Heart right ventricle (tissue), 16 donors: ENCODE data around the gene STARD4. TPM values are rescaled to one million over a fixed set of nuclear protein-coding genes. Genes with fewer than 3 reads are reported as not detected.

Experiments used
- ATAC-seq, 8 donors: fragments of 200-7000 bp; cut with Tn5 transposase; one replicate each; pipeline ENCODE4 v1.9.1; 2020; ENCODE audit warnings: mild to moderate bottlenecking in 8 of 8, moderate library complexity in 8 of 8, moderate number of reproducible peaks in 1 of 8
- DNase-seq, 2 donors: peaks; one replicate each; pipeline ENCODE4 v3.0.0-alpha.2; 2020
- H3K27ac ChIP-seq, 10 donors: fragments of 200-600 bp; sonication (generic) in 2 of 10; one replicate each; pipeline versions ENCODE4 v1.5.0 to v1.8.0; 2020 to 2022; ENCODE audit warnings: mild to moderate bottlenecking in 3 of 10
- H3K27me3 ChIP-seq, 7 donors: fragments of 200-600 bp; one replicate each; pipeline ENCODE4 v1.8.0; 2021 to 2022; ENCODE audit warnings: mild to moderate bottlenecking in 2 of 7
- H3K36me3 ChIP-seq, 9 donors: fragments of 200-600 bp; sonication (generic) in 1 of 9; one replicate each; pipeline versions ENCODE4 v1.5.0 to v1.8.0; 2020 to 2022; ENCODE audit warnings: mild to moderate bottlenecking in 2 of 9
- H3K4me1 ChIP-seq, 9 donors: fragments of 200-600 bp; sonication (generic) in 1 of 9; one replicate each; pipeline versions ENCODE4 v1.5.0 to v1.8.0; 2020 to 2022; ENCODE audit warnings: mild to moderate bottlenecking in 4 of 9
- H3K4me3 ChIP-seq, 10 donors: fragments of 200-600 bp; sonication (generic) in 2 of 10; one replicate each; pipeline versions ENCODE4 v1.5.0 to v1.8.0; 2020 to 2022; ENCODE audit warnings: mild to moderate bottlenecking in 7 of 10, moderate library complexity in 2 of 10
- H3K9me3 ChIP-seq, 11 donors: fragments of 200-600 bp in 10 of 11; sonication (generic) in 2 of 11; one replicate each; pipeline versions ENCODE4 v1.5.0 to v1.8.0; 2013 to 2022; ENCODE audit warnings: mild to moderate bottlenecking in 2 of 11, control low read depth in 1 of 11, moderate library complexity in 1 of 11
- CTCF ChIP-seq, 9 donors: fragments of 200-600 bp; sonication (generic) in 2 of 9; IDR thresholded peaks; one replicate each; pipeline versions ENCODE4 v1.5.0 to v1.8.0; 2021 to 2022; ENCODE audit warnings: antibody characterized with exemption in 9 of 9, mild to moderate bottlenecking in 5 of 9, moderate library complexity in 1 of 9
- WGBS, 2 donors: extraction: QIAGEN DNeasy Blood & Tissue Kit; methylation state at CpG; one replicate each; pipeline ENCODE4 v1.1.7; 2013; ENCODE audit warnings: inconsistent platforms in 1 of 2; 5-methylcytosine and 5-hydroxymethylcytosine counted together
- intact Hi-C, 10 donors: fragments of 100-400 bp; cut with DNase I; formaldehyde crosslinking; loops; one replicate each; pipeline versions ENCODE4 v1.11.1 to v1.14.2; 2022
- polyA plus RNA-seq, 2 donors: library from polyadenylated mRNA; stranded (reverse); fragments of 200-250 nt; gene quantifications; one replicate each; pipeline ENCODE4 v1.2.3, GENCODE V29; 2013
- total RNA-seq, 10 donors: library from RNA; stranded (reverse); fragmentation: NEBNext Ultra II Directional in 3 of 10; extraction: Animal tissue kit (Norgen Biotek cat#: 25700) in 3 of 10; gene quantifications; one replicate each; pipeline versions ENCODE4 v1.2.1 to v1.2.4, GENCODE V29; 2021 to 2023
- donor health status: Arrhythmogenic right ventricular cardiomyopathy.
- donor health status: ischemic (EF 13 %, LVEDD 7.1; RV severe dilation, severe dysfunction).
- donor health status: healthy with polysubstance abuse.
- donor health status: DM: no; HTN: yes; CAD: no.
- donor health status: DM: no; HTN: no; CAD: no.
- donor health status: ischemic (EF 25% LVEDD 6.9; RV normal size, moderate dysfunction).
- donor health status: ischemic (EF 25% LVEDD 5.7; RV mildly dilated, moderate dysfunction).
- donor health status: healthy.
- donor health status: DM: yes; HTN: yes; CAD: no.
- donor health status: Ischemic cardiomyopathy.
- donor health status: ischemic (EF 35%, LVEDD 5.7; RV mildly dilated, moderate dysfunction).
- donor health status: nonischemic (EF 11% LVEDD 7.7; RV severe dilation, severe dysfunction).
- donor health status: DM: yes; HTN: yes; CAD: no.
- donor health status: PGD.
- donor health status: ischemic (EF 29% LVEDD 5.4; RV normal size, mild dysfunction).
- donor health status: nonischemic (EF 23%, LVEDD 6.1; RV moderate dilation, normal function).

STARD4 gene
- total and polyA plus RNA-seq, 12 donors, result 2.9 to 14.0 (median 6.1) TPM

GRCh38 chr5:111447099-111447498, 65.2 kb downstream of the STARD4 start:
- Histone ChIP-seq H3K27me3 (no peaks in the 10 kb centered on the region), H3K4me3 (no peak overlapping the region), H3K27ac (no peak overlapping the region), H3K36me3 (no peaks in the 10 kb centered on the region), H3K9me3 (no peaks in the 10 kb centered on the region), H3K4me1 (no peaks in the 10 kb centered on the region)
- intact Hi-C loops, result no loop called here
- no peak for TF ChIP-seq CTCF (IDR thresholded peaks at IDR 0.05)
- DNase-seq, result no peak
- no peak for ATAC-seq
- WGBS, 2 donors, result 84 to 91% methylated on average over 1 of the region's 1 CpG

Other genes with a start within 250 kb of the STARD4 start
- gene NREP, start 244.7 kb upstream of the STARD4 start, total RNA-seq, result 10 to 100 TPM; 10.4 to 72.3 (median 47.3) TPM
- gene NREP, start 244.7 kb upstream of the STARD4 start, polyA plus RNA-seq, result 10 to 100 TPM; 19.5 to 21.1 TPM